WTC11 (cell line): ENCODE measurements around the gene IL20RA. TPM values are rescaled to one million over a fixed set of nuclear protein-coding genes. Genes with fewer than 3 reads are reported as not detected.

Experiments used
- ATAC-seq: fragments of 200-7000 bp; cut with Tn5 transposase; 2 replicates; pipeline ENCODE4 v1.10.0; 2021; ENCODE audit warnings: mild to moderate bottlenecking, moderate library complexity
- CTCF ChIA-PET: fragments of 300-600 bp; sonication (Branson Sonifier 250); formaldehyde crosslinking; loops from one replicate; lab custom pipeline; 2021; ENCODE audit warnings: antibody characterized with exemption; lab: Charles Lee
- POLR2A ChIA-PET: fragments of 350-600 bp; sonication (Branson Sonifier 250); formaldehyde crosslinking; loops from one replicate; lab custom pipeline; 2021; ENCODE audit warnings: antibody characterized with exemption; lab: Charles Lee
- DNase-seq: peaks from one replicate; pipeline ENCODE4 v3.0.0; 2021; ENCODE audit warnings: low spot score
- H3K27ac Mint-ChIP-seq: 2 replicates; pipeline ENCODE4 v1.8.0; 2021; ENCODE audit warnings: mixed read lengths
- H3K27me3 Mint-ChIP-seq: 2 replicates; pipeline ENCODE4 v1.8.0; 2021; ENCODE audit warnings: low read depth, mild to moderate bottlenecking, moderate library complexity, mixed read lengths
- H3K36me3 Mint-ChIP-seq: 2 replicates; pipeline ENCODE4 v1.8.0; 2021; ENCODE audit warnings: mixed read lengths
- H3K4me1 Mint-ChIP-seq: 2 replicates; pipeline ENCODE4 v1.8.0; 2022; ENCODE audit warnings: mixed read lengths
- H3K4me3 Mint-ChIP-seq: 2 replicates; pipeline ENCODE4 v1.8.0; 2021; ENCODE audit warnings: mild to moderate bottlenecking, moderate library complexity, mixed read lengths
- H3K9me3 Mint-ChIP-seq: 2 replicates; pipeline ENCODE4 v1.8.0; 2021; ENCODE audit warnings: mixed read lengths
- ARID4B ChIP-seq: sonication (generic); formaldehyde crosslinking; IDR thresholded peaks from 2 replicates; pipeline ENCODE4 v1.8.0; 2023; ENCODE audit warnings: missing genetic modification reagents, mild to moderate bottlenecking, borderline replicate concordance
- CBFB ChIP-seq: sonication (generic); formaldehyde crosslinking; IDR thresholded peaks from 2 replicates; pipeline ENCODE4 v1.8.1; 2022; ENCODE audit warnings: mild to moderate bottlenecking, low read depth, missing genetic modification reagents
- ERG ChIP-seq: fragments of 250-450 bp; sonication (Bioruptor Pico); IDR thresholded peaks from 2 replicates; pipeline ENCODE4 v1.8.0; 2021; ENCODE audit warnings: mild to moderate bottlenecking
- ETV6 ChIP-seq: sonication (generic); formaldehyde crosslinking; IDR thresholded peaks from 2 replicates; pipeline ENCODE4 v1.8.1; 2022; ENCODE audit warnings: mild to moderate bottlenecking, missing genetic modification reagents
- GRHL2 ChIP-seq: fragments of 250-450 bp; sonication (Bioruptor Pico); IDR thresholded peaks from 2 replicates; pipeline ENCODE4 v1.8.0; 2022; ENCODE audit warnings: mild to moderate bottlenecking, moderate library complexity; ENCODE audit not compliant: insufficient replicate concordance, severe bottlenecking
- HMGXB4 ChIP-seq: sonication (generic); formaldehyde crosslinking; IDR thresholded peaks from 2 replicates; pipeline ENCODE4 v1.8.1; 2023; ENCODE audit warnings: mild to moderate bottlenecking, moderate library complexity, missing genetic modification reagents
- MAX ChIP-seq: sonication (generic); formaldehyde crosslinking; IDR thresholded peaks from 2 replicates; pipeline ENCODE4 v1.8.0; 2022; ENCODE audit warnings: mild to moderate bottlenecking, missing genetic modification reagents
- NFYB ChIP-seq: sonication (generic); formaldehyde crosslinking; conservative IDR thresholded peaks from 2 replicates; pipeline ENCODE4 v1.8.0; 2022; ENCODE audit warnings: low read depth, missing genetic modification reagents
- PRDM15 ChIP-seq: sonication (generic); formaldehyde crosslinking; IDR thresholded peaks from 2 replicates; pipeline ENCODE4 v1.8.0; 2022; ENCODE audit warnings: missing genetic modification reagents
- SMAD3 ChIP-seq: sonication (generic); formaldehyde crosslinking; IDR thresholded peaks from 2 replicates; pipeline ENCODE4 v1.8.0; 2022; ENCODE audit warnings: missing genetic modification reagents, mild to moderate bottlenecking, borderline replicate concordance
- SOX15 ChIP-seq: fragments of 250-450 bp; sonication (Bioruptor Pico); IDR thresholded peaks from 2 replicates; pipeline ENCODE4 v1.9.0; 2021; ENCODE audit warnings: mild to moderate bottlenecking
- ZNF138 ChIP-seq: sonication (generic); formaldehyde crosslinking; conservative IDR thresholded peaks from 2 replicates; pipeline ENCODE4 v1.8.1; 2022; ENCODE audit warnings: mild to moderate bottlenecking, moderate library complexity, missing genetic modification reagents
- ZNF423 ChIP-seq: fragments of 250-450 bp; sonication (Bioruptor Pico); IDR thresholded peaks from 2 replicates; pipeline ENCODE4 v2.1.2; 2022; ENCODE audit warnings: mild to moderate bottlenecking, moderate library complexity
- ZSCAN18 ChIP-seq: fragments of 250-450 bp; sonication (Bioruptor Pico); IDR thresholded peaks from 2 replicates; pipeline ENCODE4 v2.1.2; 2022; ENCODE audit warnings: mild to moderate bottlenecking, moderate library complexity
- total RNA-seq: library from RNA; stranded (reverse); gene quantifications from 3 replicates; pipeline ENCODE4 v1.2.3, GENCODE V29; 2021

Gene IL20RA
- total RNA-seq, 1 experiment from 2014 or later = 1.3 TPM

GRCh38 chr6:136959471-136959891 lies 85.3 kb downstream of the IL20RA start (continued):
- no peak for TF ChIP-seq ZSCAN18 (CRISPR knock-in tag)
- no peak for TF ChIP-seq NFYB (CRISPR knock-in tag)
- no peak for TF ChIP-seq CBFB
- peak; percentile 87 for TF ChIP-seq MAX (CRISPR knock-in tag)
- 0 out of 2 replicates have a peak, but pooled peaks have one; percentile 34 for TF ChIP-seq ARID4B (CRISPR knock-in tag)
- TF ChIP-seq, all 79 proteins: peak for 10

- peaks cover 75% of the 10 kb centered on the region for H3K4me1 Mint-ChIP-seq
- no peak for ATAC-seq
- H3K36me3 Mint-ChIP-seq = no peaks in the 10 kb centered on the region
- H3K4me3 Mint-ChIP-seq = peak overlapping the region; percentile 20
- H3K27ac Mint-ChIP-seq = peak overlapping the region; percentile 92
- TF ChIP-seq ARID4B (CRISPR knock-in tag) (no peak), GRHL2 (CRISPR knock-in tag) (no peak), ERG (CRISPR knock-in tag) (no peak), SMAD3 (no peak), ZNF138 (CRISPR knock-in tag) (no peak), SOX15 (CRISPR knock-in tag) (no peak), PRDM15 (CRISPR knock-in tag) (no peak), ETV6 (CRISPR knock-in tag) (no peak), MAX (CRISPR knock-in tag) (no peak), ZNF423 (no peak), ZSCAN18 (CRISPR knock-in tag) (no peak), HMGXB4 (CRISPR knock-in tag) (no peak)
- TF ChIP-seq, all 79 proteins: peak for 0
- DNase-seq = no peak
- CTCF ChIA-PET = interaction anchor here (1.0 to 3.5 kb wide), 8 partner anchors 10 to 136 kb away, joined by 3 to 16 read pairs (median 6); partner anchors contain the start of gene SLC35D3
- POLR2A ChIA-PET = interaction anchor here (2.1 kb wide), 1 partner anchor 38 kb away, joined by 4 read pairs; no protein-coding TSS in a partner anchor
- H3K27me3 Mint-ChIP-seq = no peaks in the 10 kb centered on the region
- no peaks in the 10 kb centered on the region for H3K9me3 Mint-ChIP-seq
These were observed 86.6 kb downstream of the IL20RA start for GRCh38 chr6:136958168-136958567.
